NCI-H1694 treated with DMSO at 0.1 percent for 48 hours (cell line): ENCODE results near the gene ONECUT1.

Experiments
- DNase-seq: peaks from one replicate; lab custom pipeline; 2025; lab: John Stamatoyannopoulos, UW

The ONECUT1 gene

GRCh38 chr15:52796753-52797520 lies 6.8 kb upstream of the ONECUT1 start:
- no peak for DNase-seq

DNA sequence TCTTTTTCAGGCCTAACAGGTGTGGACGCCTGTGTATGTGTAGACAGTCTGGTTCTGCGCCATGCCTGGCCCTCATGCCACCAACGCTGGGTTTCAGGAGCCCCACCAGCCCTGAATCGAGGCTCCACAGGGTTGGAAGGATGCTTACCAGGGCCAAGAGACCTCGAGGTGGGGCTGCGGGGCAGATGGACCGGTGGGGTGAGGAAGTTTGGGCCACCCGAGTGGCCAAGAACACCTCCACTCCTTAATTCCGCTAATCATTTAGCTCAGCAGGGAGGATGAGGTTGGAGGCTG lies 6.0 kb upstream of the ONECUT1 start:
- DNase-seq = no peak

DNA sequence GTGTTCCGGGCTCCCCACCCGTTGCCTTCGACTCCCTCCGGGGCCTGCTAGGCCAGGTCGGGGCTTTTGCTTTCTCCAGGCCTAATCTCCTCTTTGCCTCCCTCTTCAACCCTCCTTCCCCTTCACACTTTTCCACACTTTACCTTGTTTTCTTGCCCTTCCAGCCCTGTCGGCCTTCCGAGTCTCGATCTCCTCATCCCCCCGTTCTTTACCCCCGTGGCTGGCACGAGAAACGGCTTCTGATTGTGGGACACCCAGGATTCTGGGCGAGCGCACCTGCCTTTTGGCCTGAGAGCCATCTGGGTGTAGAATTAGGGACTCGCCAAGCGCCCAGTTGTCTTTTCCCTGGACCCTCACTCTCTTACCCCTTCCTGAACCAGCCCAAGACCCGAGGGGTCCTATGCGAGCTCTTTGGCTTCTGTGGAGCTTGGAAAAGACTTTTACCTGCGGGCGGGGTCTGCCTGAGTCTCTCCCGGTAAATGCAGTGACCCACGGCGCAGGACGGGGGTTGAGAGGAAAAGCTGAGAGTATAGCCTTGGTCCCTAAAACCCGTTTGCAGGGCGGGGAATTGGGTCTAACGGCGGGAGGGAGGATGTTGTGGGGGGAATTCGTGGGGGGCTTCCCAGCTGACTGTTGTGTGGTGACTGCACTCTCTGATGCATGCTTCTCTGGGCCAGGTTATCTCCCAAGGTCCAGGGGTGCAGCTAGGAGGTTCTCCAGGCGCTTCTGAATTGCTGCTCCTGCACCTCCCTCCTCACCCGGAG lies 5.5 kb upstream of the ONECUT1 start:
- no peak for DNase-seq

- no peak for DNase-seq
Measured at GRCh38 chr15:52794665-52795463, 4.7 kb upstream of the ONECUT1 start.

DNA sequence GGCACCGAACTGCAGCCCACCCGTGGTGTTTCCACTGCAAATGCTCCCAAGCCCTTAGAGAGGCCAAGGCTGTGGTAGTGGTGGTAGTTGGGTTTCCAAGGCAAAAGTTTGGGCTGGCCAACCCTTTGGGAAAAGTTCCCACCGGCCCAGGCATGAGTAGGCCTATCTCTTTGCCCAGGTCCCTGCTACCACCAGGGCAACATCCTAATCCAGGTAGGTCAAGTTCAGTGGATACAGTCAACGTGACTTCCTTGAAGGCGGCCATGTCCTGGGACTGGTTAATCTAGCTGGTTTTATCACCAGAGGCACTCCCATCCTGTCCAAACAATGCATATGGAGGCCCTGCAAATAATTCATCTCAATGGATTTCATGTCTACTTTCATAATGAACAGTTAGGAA lies 1.6 kb upstream of the ONECUT1 start:
- DNase-seq = no peak

GRCh38 chr15:52790941-52791751 lies 1.0 kb upstream of the ONECUT1 start:
- no peak for DNase-seq

DNA sequence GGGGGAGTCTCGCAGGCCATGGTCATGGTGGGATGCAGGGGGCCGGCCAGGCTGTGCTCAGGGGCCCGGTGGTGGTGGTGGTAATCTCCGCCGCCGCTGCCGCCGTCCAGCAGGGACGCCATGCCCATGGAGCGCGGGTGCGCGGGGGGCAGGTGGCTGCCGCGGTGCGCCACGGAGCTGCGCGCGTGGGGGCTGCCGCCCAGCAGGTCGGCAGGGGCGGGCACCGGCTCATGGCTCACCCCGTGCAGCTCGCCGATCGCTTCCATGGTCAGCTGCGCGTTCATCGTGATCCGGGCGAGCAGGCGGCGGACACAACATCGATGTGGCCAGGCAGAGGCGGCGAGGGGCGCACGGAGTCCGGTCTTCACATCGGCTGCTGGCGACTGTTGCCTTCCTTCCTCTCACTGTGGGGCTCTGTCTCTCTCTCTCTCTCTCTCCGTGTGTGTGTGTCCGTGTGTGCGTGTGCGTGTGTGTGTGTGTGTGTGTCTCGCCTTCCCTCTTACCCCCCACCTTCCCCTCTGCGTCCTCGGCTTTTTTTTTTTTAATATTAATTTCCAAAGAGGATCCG lies 451 bp downstream of the ONECUT1 start:
- no peak for DNase-seq

GRCh38 chr15:52789008-52789600 lies 1.0 kb downstream of the ONECUT1 start:
- no peak for DNase-seq

DNA sequence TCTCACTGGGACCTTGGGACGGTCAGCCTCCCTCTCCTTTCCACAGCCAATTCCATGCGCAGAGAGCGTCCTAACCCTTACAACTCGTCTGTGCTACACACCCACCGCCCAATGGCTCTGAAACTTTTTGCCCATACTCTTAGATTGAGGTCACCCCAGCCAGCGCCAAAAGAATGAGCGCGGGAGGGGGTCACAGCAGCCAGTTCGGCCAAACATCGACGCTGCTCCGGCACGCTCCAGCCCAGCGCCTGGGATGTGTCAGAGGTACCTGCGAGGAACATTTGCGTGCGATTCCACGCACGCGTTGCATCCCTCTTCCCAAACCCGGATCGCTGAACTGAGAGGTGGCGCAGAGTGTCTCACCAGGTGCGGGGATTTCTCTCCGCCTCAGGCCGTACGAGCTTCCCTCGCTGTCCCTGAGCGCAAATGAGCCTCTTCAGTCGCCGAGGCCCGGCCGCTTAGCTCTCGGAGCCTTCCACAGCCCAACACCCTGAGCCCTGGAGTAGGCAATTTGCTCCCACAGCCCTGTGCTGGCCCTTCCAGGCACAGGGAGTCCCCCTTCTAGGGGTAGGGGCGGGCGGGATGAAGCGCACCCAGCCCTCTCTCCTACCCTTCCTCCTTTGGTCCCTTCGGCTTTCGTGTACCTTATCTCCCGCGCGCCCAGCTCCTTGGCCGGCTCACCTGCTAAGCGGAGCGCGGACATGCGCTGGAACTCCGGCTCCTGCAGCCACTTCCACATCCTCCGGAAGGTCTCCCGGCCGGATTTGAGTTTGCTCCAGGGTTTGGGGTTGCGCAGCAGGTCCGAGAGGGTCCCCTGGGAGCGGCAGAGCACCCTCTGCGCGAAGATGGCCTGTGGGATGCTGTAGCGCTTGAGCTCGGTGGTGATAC lies 1.8 kb downstream of the ONECUT1 start:
- DNase-seq = no peak

DNA sequence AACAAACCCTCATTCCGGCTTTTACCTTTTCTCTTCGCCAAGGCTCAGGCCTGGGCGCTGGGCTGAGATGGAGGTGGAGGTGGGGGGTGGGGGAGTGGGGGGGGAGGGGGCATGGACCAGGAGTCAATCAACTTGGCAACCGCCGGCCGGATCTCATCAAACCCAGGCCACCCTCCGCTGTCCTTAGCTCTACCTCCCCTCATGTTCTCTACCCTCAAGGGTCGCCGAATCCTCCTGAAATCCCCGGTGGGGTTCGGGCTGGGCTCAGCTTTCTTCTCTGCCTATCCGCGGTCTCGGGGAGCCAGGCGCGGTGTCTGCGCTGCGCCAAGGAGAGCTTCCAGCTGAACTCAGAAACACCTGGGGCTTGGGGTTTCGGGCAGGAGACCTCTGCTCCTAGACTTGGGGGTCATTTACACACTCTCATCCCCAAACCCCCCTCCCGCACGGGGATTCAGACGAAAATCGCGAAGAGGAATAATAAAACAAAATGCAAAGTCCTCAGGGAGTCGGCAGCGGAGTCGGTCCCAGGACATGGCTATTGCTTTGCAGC lies 2.5 kb downstream of the ONECUT1 start:
- no peak for DNase-seq

- DNase-seq = no peak
Measured at GRCh38 chr15:52787123-52787503, 3.0 kb downstream of the ONECUT1 start.

DNA sequence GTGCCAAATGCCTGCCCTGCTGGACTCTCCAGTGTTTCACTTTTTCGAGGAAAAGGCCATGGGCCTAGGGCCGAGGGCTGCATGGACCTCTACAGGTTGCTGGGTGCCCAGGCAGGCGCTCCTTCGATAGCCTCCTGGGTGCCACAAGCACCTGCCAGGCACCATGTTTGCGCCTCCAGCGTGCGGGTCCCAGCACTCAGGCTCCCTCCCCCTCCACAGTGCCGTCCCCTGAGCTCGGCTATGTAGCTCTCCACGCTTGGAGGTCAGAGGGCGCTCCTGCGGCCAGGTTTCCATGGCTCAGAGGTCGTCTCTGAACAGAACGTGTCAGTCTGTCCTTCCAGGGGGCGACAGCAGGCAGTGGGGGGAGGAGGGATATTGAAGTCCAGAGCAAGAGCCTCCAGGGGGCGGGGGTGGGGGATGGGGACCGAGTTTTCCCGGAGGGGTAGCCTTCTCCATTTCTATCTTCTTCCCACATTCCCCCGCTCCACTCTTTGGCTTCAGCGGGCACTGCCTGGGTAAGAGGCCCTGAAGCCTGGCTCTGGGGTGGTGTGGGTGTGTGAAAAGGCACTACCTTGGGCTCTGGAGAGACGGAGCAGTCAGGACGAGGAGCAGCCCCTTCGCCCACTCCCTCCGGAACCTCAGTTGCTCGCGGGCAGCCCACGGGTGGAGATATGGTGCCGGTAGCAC lies 3.6 kb downstream of the ONECUT1 start:
- DNase-seq = no peak

GRCh38 chr15:52785672-52786406 lies 4.3 kb downstream of the ONECUT1 start:
- no peak for DNase-seq

- no peak for DNase-seq
Measured at GRCh38 chr15:52784799-52785671, 5.1 kb downstream of the ONECUT1 start.

DNA sequence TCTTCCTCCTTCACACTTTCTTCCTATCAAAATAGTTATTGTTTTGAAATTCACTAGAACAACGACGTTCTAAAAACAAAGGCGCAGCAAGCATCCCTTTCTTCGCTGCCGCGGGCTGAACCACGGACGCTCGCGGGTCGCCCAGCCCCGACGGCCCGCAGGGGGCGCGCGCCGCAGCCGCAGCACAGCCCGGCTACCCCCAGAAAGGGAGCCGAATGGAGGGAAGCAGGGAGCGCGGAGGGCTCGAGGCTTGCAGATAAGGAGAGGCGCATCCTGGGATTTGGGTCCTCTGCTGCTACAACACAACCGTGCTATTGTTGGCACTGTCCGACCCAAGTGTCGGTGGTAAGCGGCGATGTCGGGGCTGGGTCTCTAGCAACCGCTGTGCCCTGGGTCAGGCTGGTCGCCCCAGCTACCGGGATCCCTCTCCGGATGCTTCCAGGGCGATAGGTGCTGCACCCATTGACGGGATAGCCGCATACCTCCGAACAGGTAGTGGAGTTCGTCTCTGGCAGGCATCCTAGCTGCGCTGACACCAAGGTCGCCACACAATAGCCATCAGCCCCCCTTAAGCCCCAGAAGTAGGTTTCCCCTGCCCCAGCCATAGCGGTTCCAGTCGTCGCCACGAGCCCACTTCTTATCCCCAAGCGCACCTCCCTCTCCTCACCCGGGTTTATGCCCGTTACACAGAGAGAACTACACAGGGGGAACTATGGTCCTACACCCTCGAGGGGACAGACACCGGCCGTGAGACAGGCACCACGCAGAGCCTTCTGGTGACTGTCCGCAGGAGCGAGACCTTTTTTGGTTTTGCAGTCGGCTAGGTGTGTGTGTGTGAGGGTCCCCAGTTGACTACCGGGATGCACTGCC lies 6.0 kb downstream of the ONECUT1 start:
- no peak for DNase-seq

- DNase-seq = no peak
Measured at GRCh38 chr15:52783191-52783829, 6.8 kb downstream of the ONECUT1 start.
